Epithelial cell of prostate (primary cell): ENCODE data around the gene CCNG1.

Source experiments
- DNase-seq: peaks from one replicate; pipeline ENCODE4 v3.0.0-alpha.2; 2011; ENCODE audit warnings: low read depth, low spot score
- H3K27ac ChIP-seq: fragments of 450-650 bp; 2 replicates; pipeline ENCODE4 v1.5.1; 2017; ENCODE audit warnings: mild to moderate bottlenecking

The CCNG1 gene

DNA sequence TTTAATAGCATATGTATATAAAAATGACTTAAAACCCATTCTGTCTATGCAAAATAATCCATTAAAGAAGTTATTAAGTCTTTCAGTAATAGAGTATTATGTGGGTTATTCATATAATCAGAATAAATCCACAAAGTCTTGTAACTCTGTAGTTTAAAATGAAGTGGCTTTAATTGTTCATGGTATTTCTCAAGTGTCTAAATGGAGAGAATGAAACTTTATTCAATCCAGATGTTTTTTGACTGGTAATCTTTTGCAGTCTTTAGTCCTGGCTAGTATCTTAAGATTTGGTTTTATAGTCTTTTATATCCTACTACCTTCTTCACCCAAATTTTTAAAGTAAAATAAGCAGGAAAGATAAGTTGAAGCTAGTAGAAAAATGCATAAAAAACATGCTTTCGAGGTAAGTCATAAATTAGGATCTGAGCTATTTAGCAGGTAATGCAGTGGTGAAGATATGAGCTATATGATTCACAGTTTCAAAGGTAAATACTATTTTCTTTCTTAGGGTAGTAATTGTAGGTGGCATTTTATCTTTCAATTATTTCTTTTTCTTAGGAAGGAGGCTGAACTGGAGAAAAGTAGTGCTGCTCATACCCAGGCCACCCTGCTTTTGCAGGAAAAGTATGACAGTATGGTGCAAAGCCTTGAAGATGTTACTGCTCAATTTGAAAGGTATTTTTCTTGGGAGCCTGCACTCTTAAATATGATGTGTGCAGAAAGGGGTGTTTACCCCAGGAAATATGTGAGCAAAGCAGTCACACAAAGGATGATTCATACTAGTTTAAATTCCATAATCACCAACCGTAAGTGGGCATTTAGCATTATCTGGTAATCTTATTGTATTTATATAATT lies 41.0 kb downstream of the CCNG1 start:
- no peak for DNase-seq
- H3K27ac ChIP-seq, result peak overlapping the region; percentile 49

DNA sequence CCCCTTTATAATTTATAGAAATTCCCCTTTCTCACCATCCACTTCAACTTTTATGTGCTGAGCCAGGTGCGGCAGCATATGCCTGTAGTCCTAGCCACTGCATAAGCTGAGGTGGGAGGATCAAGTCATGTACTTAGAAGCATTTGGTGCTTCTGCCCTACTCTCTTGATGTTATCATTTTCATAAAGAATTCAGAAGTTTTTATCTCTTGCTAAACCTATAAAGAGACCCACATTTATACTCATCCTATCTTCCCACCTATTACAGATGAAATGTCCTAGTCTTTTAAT lies 41.5 kb downstream of the CCNG1 start:
- DNase-seq, result no peak
- peak overlapping the region; percentile 49 for H3K27ac ChIP-seq

DNA sequence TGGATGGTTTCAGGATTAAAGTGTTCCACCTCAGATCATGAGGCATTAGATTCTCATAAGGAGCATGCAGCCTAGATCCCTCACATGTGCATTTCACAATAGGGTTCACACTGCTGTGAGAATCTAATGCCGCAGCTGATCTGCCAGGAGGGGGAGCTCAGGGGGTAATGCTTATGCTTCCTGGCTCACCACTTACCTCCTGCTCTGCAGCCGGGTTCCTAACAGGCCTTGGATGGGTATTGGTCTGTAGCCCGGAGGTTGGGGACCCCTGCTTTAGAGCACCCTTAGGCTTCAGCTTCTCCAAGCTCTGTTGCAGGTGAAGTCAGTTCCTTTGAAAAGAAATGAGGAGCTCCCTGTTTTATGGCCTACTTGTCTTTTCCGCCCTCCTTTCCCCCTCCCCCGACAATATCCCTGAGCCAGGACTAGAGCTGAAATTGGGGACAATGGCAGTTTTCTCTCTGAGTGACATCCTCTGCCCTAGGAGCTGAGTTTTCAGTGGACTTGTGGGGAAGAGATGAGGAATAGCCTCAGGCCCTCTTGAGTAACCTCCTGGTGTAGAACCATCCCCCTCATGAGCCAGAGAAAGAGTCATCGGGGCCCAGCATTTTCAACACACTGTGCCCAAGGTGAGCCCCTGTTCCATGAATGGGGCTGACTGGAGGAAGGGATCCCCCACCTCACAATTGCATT lies 51.8 kb downstream of the CCNG1 start:
- no peak for DNase-seq
- H3K27ac ChIP-seq, result no peak overlapping the region

DNA sequence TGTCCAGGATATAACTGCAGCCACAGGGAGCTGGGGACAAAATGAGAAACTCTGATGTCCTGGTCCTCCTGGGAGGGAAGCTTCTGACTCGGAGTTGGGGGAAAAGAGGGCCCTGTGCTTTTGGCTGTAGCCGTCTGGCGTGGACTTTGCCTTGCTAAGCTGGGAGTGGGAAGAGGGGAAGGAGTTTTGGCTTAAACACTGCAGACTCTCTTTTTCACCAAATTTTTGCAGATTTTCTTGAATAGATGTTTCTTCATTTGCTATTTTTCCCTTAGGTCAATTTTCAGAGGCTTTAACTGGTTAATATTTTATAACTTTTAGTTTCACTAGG lies 52.3 kb downstream of the CCNG1 start:
- DNase-seq, result no peak
- H3K27ac ChIP-seq, result no peak overlapping the region
